H1 (cell line): ENCODE measurements around the gene CCR8. TPM values are rescaled to one million over a fixed set of nuclear protein-coding genes. Genes with fewer than 3 reads are reported as not detected.

ENCODE experiments used
- JUND ChIP-seq: IDR thresholded peaks from 2 replicates; pipeline ENCODE4 v1.6.1; 2011; ENCODE audit warnings: mild to moderate bottlenecking, improper control_type of control experiment, low read length
- MAFK ChIP-seq: IDR thresholded peaks from 2 replicates; pipeline ENCODE4 v1.6.1; 2012; ENCODE audit warnings: low read depth, mild to moderate bottlenecking, improper control_type of control experiment, low read length
- polyA plus RNA-seq, 7 experiments: library from polyadenylated mRNA; depleted of rRNA in 3 of 7; stranded (reverse) in 5 of 7; unstranded in 2 of 7; fragments of >200 nt in 5 of 7; fragments of 200-250 nt in 2 of 7; gene quantifications; 1 replicate in 5 of 7; 2 replicates in 1 of 7; 4 replicates in 1 of 7; pipeline versions ENCODE4 v1.2.1 to v1.2.3, GENCODE V29; 2011 to 2013; ENCODE audit warnings: missing spikeins in 2 of 7, mixed read lengths in 2 of 7
- total RNA-seq: library from RNA; stranded (reverse); fragmentation: NEBNext Ultra II Directional; extraction: Animal tissue kit (Norgen Biotek cat#: 25700); gene quantifications from 2 replicates; pipeline ENCODE4 v1.2.1, GENCODE V29; 2021

CCR8 gene
- total and polyA plus RNA-seq, 2 of the 8 experiments (the other 6 are each of a cell fraction or from before 2014, with no cell fraction given): 0.35 TPM; not detected in 1

DNA sequence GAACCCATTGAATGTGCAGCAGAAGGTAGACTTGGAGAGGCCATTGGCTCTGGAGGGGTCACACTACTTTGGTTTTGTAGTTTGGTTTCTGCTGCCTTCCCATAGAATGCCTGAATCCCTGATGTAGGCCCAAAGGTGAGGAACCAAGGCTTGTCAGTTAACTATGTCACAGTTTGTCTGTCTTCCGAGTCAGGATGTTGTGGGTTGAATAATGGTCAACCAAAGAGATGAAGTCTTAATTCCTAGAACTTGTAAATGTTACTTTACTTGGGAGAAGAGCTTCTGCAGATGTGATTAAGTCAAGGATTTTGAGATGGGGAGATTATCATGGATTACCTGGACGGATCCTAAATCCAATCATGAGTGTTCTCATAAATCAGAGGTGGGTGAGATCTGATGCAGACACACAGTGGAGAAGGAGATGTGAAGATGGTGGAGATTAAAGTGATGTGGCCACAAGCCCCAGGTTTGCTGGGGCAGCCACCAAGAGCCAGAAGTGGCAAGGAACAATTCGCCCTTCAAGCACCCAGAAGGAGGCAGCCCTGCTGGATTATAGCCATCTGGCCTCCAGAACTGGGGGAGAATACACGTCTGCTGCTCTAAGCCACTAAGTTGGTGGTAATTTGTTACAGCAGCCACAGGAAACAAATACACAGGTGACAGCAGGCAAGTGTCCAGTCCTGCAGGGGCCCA, 2.3 kb upstream of the CCR8 start (continued):
- TF ChIP-seq JUND (no peak), MAFK (no peak)
- TF ChIP-seq, all 59 proteins: peak for 0
